ENCODE results near the gene KCNAB2. TPM values are rescaled to one million over a fixed set of nuclear protein-coding genes. Genes with fewer than 3 reads are reported as not detected.

The KCNAB2 gene
- total RNA-seq: 0.48 and 2.1 TPM in 2 replicates

DNA sequence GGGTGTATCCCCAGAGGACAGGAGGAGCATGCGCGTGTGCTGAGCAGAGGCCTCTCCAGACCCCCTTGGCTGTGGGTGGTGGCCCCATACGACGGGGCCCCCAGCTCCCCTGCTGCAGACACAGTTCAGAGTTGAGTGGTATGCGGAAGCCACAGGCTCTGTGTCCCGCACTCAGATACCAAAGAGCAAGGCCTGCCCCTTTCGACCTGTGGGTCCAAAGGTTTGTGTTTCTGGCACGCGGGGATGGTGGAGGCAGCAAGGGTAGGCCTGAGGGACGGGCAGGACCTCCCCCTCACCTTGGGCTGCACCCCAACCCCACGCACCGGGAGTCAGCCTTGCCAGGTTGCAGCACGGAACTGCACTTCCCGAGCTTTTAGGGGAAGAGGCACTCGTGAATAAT, at the start of gene KCNAB2:
TSS of gene KCNAB2 (plus strand) at position 328 of the 400 bp plus-strand sequence. CDS start 5,649 bp downstream, outside the sequence.

Other genes with a start within 250 kb of the KCNAB2 start
- 3.4 and 6.0 TPM in 2 replicates for gene NPHP4, start 53.5 kb upstream of the KCNAB2 start, total RNA-seq
- 0.24 TPM in 1 of 2 replicates, not detected in the other for gene CHD5, start 134.4 kb downstream of the KCNAB2 start, total RNA-seq
- 142 and 199 TPM in 2 replicates for gene RPL22, start 153.7 kb downstream of the KCNAB2 start, total RNA-seq
- gene RNF207, start 160.2 kb downstream of the KCNAB2 start, total RNA-seq: 9.8 and 63.4 TPM in 2 replicates
- gene ICMT, start 190.1 kb downstream of the KCNAB2 start, total RNA-seq: 60.3 and 63.9 TPM in 2 replicates
- gene HES3, start 198.3 kb downstream of the KCNAB2 start, total RNA-seq: not detected in 2 replicates
- gene GPR153, start 215.2 kb downstream of the KCNAB2 start, total RNA-seq: 16.4 and 41.1 TPM in 2 replicates